Fibroblast of gingiva (primary cell): ENCODE data around the gene SKAP1.
"Not testable (repeated sequence)": the region's sequence is repeated elsewhere in the genome, so short reads cannot be mapped to it uniquely, and the experiment has no call there.

ENCODE experiments used
- DNase-seq: peaks from one replicate; pipeline ENCODE4 v3.0.0-alpha.2; 2011; ENCODE audit warnings: low read depth

The SKAP1 gene

DNA sequence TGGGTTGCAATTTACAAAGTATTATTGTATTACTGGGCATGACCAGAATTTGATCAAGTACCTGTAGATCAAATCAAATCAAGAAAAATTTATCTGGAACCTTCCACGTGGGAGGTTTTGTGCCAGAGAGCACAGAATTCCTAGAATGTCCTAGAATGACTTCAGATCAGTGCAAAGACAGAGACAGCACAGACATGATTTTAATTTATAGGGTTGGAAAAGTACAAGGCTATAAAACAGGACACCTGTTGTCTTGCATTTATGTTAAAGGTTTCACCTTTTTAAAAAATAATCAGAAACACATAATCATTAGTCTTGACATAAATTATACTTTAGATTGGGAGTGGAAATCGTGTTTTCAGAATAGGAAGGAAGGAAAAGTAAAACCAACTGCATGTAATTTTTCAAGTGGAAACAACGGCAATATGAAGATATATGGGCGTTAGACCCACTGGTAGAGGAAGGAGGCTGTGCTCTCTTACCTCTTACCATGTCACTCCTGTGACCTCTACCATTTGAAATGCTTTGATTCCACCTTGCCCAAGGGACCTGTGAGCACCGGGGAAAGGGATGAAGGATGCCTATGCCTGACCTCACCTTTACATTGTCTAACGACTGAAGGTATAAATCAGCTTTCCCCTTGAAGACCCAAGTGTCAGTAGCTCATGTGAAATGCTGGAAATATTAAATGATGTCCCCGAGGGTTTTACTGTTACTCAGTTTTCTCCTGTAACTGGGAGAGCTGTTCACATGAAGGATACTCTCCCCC, 222.1 kb downstream of the SKAP1 start:
- DNase-seq: no peak

DNA sequence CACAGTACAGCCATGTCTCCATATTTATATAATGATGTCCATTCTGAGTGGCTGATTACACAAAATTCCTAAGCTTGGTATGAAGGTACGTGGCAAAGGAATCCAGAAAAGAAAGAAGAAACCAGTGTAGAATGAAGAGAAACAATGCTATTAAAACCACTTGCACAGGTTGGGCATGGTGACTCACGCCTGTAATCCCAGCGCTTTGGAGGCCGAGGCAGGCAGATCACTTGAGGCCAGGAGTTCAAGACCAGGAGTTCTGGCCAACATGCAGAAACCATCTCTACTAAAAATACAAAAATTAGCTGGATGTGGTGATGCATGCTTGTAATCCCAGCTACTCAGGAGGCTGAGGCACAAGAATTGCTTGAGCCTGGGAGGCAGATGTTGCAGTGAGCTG, 223.0 kb downstream of the SKAP1 start:
- DNase-seq: not testable (repeated sequence)

DNA sequence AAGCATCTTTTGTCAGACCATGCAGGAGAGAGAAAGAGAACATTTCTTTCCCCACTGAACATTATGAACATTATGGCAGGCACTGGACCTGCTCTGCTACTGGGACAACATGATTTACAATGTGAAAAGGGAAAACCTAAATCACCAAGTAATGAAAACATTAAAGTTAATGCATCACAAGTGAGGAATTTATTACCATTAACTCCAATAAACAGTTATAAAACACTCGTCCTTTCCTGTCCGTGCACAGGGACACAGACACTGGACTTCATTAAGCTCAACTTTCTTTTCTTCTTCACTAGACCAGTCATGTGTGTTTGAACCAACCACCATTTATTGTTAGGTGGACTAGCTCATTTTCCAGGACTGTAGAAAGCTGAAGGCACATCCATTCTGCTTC, 227.1 kb downstream of the SKAP1 start:
- DNase-seq: no peak

DNA sequence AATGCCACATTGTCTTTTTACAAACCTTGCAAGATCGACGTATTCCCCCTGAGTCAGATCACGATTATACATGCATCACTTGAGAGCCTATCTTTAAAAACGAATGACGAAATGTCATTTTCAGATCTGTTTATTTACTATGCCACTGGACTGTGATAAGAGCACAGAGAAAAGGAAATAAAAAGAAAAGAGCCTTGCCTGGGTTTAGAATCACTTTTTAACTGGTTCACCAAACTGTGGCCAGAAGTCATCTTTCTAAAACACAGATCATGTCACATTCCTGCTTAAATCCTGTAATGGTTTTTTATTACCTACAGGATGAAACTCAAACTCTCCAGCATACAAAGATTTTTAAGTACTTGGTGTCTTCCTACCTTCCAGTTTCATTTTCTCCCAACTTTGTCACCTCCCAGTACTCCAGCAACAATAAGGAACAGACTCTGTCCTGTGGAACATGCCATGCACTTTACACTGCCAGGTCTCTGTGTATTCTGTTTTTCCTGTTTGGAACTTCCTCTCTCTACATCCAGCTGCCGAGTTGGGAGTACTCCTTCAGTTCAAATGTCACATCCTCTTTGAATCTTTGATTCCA, 231.0 kb downstream of the SKAP1 start:
- DNase-seq: no peak

DNA sequence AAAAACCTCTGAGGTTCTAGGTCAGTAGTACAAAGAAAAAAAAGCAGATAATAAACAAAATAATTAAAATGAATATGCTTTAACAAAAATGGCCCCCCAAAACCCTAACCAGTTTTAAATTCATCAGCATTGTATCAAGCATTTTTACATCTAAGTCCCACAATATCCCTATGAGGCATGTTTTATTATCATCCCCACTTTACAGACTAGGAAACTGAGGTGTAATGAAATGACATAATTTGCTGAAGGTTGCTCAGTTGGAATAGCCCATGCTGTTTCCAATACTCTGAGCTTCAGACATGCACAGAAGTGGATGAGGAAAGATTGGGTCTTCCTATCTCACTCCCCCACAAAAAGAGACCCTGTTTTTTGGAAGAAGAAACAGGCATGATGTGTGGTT, 234.1 kb downstream of the SKAP1 start:
- no peak for DNase-seq

DNA sequence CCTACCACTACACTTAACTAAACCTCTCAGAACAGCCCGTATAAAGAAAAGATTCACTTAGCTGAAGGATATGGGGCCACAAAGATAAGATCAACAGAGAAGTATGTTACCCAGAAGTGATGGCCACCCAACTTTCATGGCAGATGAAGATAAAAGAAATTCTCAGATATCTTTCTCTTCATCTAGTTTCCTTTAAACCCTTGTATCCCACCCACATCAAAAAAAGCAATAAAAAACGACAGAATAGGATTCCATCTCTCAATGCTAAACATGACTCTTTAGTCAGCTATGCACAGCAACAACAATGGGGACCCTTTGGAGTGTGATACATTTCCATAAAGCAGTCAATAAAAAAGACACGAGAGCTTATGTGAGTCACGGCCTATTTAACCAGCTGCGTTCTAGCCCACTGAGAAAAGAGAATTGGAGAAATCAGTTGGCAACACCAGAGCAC, 235.9 kb downstream of the SKAP1 start:
- DNase-seq: no peak

DNA sequence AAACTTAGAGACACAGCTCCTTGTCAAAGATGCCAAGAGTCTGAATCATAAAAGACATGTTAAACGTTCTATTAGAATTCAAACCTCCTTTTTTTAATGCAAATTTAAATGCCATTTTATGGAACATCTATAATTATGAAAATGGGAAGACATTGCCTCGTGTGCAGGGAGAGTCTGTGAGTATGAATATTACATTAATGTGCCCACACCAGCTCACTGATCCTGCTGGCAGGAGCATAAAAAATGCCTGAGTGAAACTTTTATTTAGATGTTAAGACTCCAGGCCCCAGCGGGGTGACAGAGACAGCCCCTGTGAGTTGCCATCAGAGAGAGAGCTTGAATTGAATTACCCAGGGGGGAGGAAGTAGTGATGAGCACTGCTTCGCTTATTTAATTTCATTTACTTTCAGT, 237.7 kb downstream of the SKAP1 start:
- DNase-seq: no peak

DNA sequence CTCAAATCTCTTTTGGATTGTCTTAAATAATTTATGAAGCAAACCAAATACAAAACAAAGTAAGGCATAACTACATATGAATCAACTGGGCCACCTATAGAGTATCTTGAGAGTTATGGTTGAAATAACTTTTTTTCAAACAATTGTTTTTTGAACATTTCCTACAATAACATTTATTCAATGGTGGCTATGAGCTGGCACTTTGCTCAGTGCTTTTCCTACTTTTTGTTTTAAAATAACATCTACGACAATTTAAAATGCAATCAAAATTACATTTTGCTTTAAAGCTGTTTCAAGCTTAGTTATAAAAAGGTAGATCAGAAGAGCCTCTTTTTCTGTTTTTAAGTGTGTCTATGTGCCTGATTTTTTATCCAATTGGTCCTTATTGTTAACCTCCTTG, 238.7 kb downstream of the SKAP1 start:
- DNase-seq: no peak

DNA sequence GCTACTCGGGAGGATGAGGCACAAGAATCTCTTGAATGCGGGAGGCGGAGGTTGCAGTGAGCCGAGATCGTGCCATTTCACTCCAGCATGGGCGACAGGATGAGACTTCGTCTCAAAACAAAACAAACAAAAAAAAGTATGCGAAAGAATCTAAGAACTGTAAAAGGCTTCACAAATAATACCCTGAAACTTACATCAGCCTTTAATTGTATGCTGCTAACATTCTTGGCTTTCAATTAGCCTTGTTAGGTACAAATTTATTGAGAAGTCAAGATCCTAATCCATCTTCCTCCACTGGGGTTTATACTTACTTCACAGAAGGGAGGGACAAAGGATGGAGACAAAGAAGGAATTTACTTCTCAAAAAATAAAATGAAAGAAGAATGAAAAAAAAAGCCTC, 239.1 kb downstream of the SKAP1 start:
- DNase-seq: no peak

DNA sequence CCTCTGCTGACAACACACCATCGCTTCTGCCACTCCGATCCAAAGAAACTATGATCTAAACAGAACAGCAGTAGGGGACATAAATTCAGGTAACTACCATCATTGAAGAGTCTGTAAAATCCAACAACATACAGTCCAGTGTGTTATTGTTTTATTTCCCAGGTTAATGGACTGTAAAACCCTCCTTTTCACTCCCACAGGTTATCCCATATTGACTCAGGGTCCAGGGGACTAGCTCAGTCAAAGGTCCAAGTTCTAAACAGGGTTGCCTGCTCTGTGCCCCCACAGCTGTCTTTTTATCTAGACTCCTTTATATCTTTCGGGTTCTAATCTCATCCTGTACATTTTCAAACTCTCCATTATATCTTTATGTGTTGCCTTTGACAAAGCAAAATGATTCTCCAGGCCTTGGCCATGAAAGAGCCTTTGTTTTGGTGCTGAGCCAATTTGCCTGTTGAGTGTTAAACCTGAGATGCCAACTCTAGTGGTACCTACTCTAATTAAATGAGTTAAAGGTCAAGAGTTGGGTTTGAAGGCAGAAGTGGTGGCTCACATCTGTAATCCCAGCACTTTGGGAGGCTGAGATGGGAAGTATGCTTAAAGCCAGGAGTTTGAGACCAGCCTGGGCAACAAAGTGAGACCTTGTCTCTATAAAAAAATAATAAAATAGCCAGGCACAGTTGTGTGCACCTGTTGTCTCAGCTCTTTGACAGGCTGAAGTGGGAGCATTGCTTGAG, 242.0 kb downstream of the SKAP1 start:
- no peak for DNase-seq

DNA sequence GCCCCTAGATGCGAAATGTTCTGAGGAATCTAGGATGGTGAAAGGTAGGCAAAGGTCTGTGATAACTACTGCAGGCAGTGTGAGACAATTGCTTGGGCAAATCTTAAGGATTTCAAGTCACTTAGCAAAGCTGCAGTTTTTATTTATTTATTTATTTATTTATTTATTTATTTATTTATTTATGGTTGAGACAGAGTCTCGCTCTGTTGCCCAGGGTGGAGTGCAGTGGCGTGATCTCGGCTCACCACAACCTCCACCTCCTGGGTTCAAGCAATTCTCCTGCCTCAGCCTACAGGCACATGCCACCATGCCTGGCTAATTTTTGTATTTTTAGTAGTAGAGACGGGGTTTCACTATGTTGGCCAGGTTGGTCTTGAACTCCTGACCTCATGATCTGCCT, 243.7 kb downstream of the SKAP1 start:
- DNase-seq: not testable (repeated sequence)

DNA sequence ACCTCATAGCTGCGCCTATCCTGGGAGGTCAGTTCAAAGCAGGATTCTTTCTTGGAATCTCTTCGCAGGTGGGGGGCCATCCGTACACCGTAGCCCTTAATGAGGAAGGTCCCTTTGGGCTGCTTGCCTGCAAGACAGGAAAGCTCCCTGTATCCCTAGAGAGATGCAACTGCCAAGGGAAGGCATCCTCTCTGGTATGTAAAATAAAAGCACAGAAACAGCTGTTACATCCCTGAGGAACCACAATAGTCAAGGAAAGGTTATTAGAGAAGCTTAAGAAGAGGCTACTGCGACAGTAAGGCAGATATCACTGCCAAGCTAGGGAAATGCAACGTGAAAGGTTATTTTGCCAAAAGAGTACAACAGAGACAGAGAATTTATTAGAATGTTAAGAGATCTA, 245.3 kb downstream of the SKAP1 start:
- DNase-seq: no peak

DNA sequence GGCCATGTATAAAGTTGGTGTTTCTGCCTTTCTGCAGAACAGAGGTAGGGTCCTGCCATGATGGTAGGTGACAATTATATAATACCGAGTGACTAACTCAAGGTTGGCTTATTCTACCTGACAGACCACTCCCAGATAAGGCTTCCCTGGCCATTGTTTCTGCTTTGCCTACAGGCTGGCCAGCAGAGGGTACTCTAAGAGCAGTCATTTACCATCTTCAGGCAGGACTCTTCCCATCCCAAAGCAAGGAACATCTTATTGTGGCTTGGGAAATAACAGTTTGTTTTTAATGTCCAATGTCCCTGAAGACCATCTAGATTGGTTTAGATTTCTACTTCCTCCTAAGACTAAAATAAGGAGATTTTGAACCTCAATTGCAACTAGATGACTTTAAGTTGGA, 248.4 kb downstream of the SKAP1 start:
- DNase-seq: no peak

DNA sequence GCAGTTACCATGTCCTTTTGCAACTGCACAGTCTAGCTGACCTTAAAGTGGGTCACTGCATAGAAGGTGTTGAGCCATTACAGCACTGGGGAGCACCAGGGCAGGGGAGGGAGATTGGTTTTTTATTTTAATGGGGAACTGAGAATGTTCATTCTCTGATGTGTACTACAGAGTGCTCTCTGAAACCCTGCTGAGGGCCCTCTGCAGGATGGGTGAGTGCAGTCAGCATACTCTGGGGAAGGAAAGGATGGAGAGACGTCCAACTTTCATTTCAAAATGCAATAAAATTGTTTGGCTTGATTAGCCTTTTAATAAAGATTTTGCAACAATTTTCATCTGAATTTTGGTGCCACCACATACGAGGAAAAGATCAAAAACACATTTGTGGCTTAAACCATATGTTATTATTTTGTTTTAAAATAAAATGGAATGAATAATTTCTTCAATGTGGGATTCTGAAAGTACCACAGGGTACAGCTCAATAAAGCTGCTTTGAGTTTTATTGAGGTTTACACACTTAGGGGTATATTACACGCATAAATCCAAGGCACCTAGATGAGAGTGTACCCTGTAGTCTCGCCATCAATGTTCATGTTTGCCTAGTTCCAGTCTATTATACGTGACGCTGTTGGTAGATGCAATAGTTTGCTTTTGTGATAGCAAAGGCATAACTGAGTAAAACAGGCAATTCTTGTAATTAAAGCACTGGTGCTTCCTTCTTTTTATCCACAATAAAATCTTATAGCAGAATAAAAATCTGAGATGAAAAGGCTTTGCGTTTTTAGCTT, 249.0 kb downstream of the SKAP1 start:
- no peak for DNase-seq

DNA sequence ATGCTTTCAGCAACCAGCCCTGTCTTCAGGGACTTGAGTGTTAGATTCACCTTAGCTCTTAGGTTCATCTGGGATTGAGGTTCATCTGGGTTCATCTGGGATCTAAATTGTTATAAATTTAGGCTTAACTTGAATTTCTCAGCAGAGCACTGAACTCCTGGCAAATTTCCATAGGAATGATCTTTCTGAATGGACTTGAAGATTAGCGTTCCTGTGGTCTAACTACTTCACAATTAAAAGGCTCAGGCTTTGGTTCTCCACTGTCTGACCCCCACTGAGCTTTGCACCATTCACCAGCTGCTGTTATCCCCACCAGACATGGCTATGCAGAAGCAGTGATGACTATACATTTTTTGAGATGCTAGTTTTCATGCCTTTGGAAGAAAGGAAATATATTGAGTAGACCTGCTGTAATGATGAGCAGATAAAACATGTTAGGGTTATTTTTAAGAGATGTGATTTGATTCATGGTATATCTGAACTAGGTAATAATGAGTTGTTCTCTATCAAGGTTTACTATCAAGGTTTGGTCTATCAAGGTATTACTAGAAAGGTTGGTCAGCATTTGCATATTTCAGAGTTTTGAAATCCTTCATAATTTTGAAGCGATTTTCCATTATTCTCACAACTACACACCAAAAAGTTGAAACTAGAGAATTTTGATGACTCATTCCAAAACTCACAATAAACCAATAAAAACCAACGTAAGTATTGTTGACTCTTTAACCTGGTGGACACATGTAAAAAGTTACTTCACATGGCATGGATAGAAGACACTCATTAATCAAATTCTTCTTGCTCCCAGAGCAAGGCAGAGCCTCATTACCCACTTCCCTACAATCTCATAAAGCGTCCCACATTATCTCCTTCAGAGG, 250.7 kb downstream of the SKAP1 start:
- no peak for DNase-seq

DNA sequence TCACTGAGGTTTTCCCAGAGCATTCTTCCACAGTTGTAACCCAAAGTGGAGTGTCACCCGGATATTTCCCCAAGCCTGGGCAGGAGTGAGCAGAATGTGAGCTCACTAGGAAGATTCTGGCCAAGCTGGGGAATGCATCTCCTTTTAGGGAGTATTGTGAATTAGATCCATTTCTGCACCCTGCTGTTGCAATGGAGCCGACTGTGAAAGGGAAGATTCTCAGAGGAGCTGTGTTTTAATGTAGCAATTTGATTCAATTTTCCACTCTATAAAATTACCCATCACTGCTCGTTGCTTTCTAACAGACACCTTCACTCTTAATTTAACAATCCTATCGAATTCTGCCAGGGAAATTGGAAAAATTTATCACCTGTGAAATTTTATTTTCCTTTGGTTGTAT, 251.7 kb downstream of the SKAP1 start:
- DNase-seq: no peak

DNA sequence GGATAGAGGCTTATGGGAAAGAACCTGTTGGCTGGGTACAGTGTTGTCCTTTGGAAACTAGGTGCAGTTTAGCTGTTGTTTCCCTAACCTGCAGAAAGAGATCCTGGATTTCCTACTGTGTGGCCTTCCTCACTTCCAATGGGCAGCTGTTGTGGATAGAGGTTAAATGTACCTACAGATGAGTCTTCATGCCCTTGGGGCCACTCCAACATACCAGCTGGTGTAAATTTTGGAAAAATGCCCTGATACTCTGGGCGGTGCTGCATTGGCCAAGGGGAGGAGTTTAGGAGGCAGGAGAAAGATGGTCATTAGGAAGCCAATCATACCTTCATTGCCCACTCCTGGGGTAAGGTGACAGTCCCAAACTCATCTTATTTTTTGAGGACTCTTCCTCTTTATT, 252.2 kb downstream of the SKAP1 start:
- no peak for DNase-seq

DNA sequence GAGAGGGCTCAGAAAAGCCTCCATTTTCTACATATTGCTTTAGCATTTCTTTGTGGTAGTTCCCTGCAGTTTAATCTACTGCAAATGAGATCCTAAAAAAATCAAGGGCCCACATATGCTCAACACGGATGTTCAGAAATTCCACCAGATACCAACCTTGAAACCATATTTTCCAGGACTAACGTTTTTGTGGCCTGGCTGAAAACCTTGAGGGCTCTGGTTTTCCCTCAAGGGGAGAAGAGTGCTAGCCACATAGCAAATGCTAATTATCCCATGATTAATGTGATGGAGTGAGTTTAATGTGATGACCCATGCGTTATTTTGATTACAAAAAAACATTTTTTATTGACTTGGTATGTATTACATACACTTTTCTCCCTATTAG, 253.6 kb downstream of the SKAP1 start:
- DNase-seq: no peak

DNA sequence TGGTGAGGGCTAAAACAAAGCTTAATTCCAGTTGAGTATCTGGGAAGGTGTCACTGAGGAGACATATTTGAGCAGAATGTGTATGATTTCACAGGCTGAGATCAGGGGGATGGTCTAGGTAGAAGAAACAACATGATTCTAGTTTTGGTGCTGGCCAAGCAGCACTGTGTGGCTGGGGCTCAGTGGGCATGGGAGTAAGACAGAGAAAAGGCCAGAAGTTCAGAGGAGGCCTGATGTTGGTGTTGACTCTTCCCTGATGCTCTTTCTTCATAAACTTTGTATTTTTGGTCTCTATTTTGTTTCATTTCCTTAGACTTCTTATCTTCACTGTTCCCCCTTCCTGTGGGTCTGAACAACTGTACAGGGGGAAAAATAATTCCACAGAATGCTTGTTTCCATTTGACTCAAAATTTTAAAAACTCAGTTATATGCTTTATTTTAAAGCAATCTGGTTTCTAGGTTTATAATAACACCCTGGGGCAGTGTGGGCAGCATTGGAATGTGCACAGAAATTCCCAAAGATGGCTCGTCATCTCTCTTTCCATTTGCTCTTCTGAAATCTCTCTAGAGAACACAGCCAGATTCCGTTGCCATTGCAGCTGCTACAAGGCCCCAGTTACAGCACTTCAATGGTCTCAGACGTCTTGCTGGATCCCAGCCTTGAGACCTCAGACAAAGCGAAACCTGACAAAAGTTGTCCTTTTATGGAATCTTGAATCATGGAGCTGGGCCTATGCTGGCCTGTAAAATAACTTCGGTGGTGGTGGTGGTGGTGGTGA, 254.1 kb downstream of the SKAP1 start:
- DNase-seq: peak; percentile 48

DNA sequence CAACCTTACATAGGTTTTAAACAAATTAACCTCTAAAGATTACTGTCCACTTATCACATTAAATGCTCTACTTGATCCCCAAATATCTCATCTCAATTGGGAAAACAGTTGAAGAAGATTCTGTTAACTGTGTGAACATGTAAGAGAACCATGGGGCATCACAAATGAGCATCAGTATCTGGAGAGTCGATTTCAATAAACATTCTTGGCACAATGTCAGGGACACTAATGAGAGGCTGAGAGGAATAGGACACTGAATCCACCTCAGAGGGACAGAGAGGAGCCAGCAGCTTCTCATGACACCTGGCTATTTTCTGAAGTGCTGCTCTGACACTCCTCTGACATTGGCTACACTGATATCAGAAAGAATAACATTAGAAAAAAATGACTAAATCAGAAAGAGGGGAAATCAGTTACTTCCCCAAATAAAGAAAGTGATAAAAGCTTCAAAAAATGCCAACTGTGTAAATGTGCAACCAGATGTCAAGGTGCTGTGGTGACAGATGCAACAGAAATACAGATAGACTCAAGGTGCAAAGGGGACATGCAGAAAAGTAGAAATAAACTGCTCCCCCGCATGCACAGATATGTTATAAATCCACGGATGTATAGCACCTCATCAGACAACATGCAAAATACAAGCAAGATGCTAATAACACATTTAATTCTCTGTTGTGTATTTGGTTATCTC, 255.0 kb downstream of the SKAP1 start:
- no peak for DNase-seq
